RPMI8226 (cell line): ENCODE measurements around the gene IL17RD.

ENCODE experiments used
- DNase-seq: peaks from one replicate; pipeline ENCODE4 v3.0.0-alpha.2; 2015

Gene IL17RD

GRCh38 chr3:57158813-57159738 is 6.1 kb downstream of the IL17RD start:
- DNase-seq, result no peak

GRCh38 chr3:57158325-57158724 is 6.8 kb downstream of the IL17RD start:
- DNase-seq, result no peak

GRCh38 chr3:57157545-57157944 is 7.6 kb downstream of the IL17RD start:
- DNase-seq, result no peak

- no peak for DNase-seq
These were observed 9.9 kb downstream of the IL17RD start for GRCh38 chr3:57155310-57155643.

GRCh38 chr3:57154470-57155309 is 10.5 kb downstream of the IL17RD start:
- no peak for DNase-seq

GRCh38 chr3:57152151-57153143 is 12.7 kb downstream of the IL17RD start:
- DNase-seq, result no peak

- no peak for DNase-seq
These were observed 13.4 kb downstream of the IL17RD start for GRCh38 chr3:57151749-57152148.

- DNase-seq, result no peak
These were observed 14.1 kb downstream of the IL17RD start for GRCh38 chr3:57151021-57151449.

GRCh38 chr3:57150113-57150581 is 15.0 kb downstream of the IL17RD start:
- no peak for DNase-seq

DNA sequence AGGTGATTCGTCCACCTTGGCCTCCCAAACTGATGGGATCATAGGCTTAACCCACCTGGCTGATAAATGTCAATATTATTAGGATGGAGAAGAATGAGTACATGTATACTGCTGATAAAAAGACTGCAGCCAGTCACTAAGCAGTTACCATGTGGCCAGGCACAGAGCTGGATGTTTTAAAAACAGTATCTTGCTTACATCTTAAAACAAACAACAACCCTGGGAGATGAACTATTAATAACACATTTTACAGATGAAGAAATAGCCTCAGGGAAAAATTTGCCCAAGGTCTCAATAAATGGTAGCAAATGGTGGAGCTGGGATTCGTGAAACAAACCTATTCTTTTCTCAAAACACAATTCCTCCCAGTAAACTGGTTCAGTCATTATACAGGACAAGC is 18.1 kb downstream of the IL17RD start:
- no peak for DNase-seq

- DNase-seq, result no peak
These were observed 19.3 kb downstream of the IL17RD start for GRCh38 chr3:57145852-57146251.

- DNase-seq, result no peak
These were observed 20.2 kb downstream of the IL17RD start for GRCh38 chr3:57144952-57145351.

DNA sequence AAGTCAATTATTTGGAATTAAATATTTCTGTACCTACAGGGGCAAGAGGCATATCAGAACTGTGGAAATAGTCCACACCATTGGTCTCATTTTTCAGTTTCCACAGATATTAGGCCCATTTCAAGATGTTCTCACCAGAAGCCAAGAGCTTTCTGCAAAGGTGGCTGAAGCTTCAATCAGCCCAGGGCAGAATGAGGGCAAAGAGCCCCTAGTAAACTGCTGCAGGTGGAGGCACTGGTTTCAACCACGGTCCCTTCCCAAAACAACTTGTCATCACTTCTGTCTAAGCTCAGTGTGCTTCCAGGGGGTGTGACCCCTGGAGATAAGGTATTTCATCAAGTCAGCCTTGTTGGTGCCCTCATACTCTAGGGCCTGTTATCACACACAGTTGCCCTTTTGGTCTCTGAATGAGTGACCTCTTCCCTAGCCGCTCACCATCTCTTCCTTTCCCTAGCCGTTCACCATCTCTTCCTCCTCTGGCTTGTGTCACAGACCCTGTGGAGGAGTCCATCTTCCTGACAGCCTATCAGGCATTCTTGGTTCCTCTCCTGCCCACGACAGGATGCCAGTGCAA is 21.2 kb downstream of the IL17RD start:
- no peak for DNase-seq

DNA sequence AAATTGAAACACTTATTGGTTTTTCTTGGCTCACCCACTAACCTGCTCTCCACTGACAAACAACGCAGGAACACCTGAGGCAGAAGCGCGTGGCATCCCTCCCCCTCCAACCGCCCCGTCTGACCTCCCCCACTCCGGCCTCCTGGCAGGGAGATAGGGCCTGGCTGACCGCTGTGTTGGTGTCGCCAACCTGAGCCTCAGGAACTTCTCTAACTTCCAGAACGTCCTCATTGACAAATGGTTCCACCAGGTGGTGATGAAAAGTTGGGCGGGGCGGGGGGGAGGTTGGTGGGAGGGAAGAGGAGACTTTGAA is 22.8 kb downstream of the IL17RD start:
- no peak for DNase-seq

DNA sequence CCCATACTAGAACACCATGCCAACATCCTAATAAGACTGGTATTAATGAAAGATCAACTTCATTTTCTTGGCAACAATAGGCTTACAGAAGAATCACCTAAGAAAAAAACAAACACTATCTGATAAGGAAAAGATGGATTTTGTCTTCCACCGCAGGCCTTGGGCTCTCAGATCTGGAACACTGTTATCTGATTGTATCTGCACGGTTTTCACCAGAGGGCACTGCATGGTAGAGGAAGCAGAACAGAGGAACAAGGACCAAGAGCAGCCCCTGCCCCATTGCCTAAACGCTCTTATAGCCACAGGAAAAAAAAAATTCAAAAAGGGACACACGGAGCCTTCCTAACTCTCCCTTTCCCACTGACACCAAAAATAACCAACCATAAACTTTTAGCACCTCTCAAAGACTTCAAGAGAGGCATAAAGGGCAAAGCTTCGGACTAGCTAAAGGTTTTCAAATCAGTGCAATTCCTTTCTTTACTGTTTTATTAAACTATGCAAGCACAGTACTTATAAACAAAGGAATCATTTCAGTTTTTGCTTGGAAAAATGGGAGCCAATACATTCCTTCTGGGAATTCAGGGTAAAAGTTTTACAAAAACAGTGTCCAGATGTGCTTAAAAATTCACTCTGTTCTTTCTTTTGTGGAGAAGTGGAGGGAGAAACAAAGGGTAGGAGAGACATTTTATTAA is 23.3 kb downstream of the IL17RD start:
- DNase-seq, result no peak

GRCh38 chr3:57140894-57141293 is 24.3 kb downstream of the IL17RD start:
- no peak for DNase-seq

- no peak for DNase-seq
These were observed 29.0 kb downstream of the IL17RD start for GRCh38 chr3:57135964-57136719.

GRCh38 chr3:57133157-57133556 is 32.0 kb downstream of the IL17RD start:
- DNase-seq, result no peak

GRCh38 chr3:57132674-57133073 is 32.5 kb downstream of the IL17RD start:
- DNase-seq, result no peak

GRCh38 chr3:57131210-57131588 is 34.0 kb downstream of the IL17RD start:
- DNase-seq, result no peak
